ENCODE measurements around the gene CACTIN.
"Not testable (repeated sequence)": the region's sequence is repeated elsewhere in the genome, so short reads cannot be mapped to it uniquely, and the experiment has no call there.

CACTIN gene

DNA sequence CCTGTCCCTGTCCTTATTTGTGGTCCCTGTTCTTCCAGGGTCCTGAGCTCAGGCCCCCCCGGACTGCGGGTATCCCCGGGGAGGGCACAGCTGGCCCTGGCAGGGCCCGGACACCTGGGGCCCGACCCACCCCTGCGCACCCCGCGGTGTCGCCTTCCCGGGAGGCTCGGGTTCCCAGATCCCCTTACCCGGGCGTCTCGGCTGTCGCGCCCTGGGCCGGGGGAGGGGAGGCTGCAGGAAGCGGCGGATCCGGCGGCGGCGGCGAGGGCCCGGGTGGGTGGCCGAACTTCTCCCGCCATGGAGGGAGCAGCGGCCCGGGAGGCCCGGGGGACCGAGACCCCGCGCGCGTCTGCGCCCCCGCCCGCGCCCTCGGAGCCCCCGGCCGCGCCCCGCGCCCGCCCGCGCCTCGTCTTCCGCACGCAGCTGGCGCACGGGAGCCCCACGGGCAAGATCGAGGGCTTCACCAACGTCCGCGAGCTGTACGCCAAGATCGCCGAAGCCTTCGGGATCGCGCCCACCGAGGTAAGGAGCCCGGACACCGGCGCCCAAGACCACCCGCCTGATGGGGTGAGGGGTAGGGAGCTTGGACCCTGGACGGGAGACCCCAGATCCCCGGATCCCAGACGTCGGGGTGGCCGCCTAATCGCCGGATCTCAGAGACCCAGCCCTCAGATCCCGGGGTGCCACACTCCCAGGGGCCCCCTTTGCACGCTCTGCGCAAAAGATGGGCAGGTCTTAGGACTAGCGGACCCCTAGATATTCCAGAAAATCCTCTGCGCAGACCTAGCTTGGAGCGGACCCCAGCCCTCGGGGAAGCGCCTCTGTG lies 41.1 kb downstream of the CACTIN start, which contains the start of gene GIPC3:
Gene GIPC3 (plus strand): TSS at position 178 of the 826 bp plus-strand sequence. CDS start 120 bp downstream, at position 298.
- DNase-seq: no peak

DNA sequence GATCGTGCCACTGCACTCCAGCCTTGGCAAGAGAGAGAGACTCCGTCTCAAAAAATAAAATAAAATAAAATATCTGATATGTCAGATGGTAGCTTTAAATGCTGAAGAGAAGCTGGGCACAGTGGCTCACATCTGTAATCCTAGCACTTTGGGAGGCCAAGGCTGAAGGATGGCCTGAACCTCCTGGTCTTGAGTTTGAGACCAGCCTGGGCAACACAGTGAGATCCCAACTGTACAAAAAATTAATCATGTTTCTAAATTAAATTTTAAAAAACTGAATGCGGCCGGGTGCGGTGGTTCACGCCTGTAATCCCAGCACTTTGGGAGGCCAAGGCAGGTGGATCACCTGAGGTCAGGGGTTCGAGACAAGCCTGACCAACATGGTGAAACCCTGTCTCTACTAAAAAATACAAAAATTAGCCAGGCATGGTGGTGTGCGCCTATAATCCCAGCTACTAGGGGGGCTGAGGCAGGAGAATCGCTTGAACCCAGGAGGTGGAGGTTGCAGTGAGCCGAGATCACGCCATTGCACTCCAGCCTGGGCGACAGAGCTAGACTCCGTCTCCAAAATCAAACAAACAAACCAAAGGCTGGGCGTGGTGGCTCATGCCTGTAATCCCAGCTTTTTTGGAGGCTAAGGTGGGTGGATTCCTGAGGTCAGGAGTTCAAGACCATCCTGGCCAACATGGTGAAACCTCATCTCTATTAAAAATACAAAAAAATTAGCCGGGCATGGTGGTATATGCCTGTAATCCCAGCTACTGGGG lies 42.4 kb downstream of the CACTIN start:
- not testable (repeated sequence) for DNase-seq

DNA sequence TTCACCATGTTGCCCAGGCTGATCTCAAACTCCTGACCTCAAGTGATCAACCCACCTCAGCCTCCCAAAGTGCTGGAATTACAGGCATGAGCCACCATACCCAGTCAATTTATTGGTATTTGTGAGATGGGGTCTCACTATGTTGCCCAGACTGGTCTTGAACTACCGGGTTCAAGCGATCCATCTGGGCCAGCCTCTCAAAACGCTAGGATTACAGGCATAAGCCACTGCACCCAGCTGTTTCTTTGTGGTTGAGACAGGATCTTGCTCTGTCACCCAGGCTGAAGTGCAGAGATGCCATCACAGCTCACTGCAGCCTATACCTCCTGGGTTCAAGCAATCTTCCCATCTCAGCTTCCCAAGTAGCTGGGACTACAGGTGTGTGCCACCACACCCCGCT lies 44.8 kb downstream of the CACTIN start:
- DNase-seq: not testable (repeated sequence)

DNA sequence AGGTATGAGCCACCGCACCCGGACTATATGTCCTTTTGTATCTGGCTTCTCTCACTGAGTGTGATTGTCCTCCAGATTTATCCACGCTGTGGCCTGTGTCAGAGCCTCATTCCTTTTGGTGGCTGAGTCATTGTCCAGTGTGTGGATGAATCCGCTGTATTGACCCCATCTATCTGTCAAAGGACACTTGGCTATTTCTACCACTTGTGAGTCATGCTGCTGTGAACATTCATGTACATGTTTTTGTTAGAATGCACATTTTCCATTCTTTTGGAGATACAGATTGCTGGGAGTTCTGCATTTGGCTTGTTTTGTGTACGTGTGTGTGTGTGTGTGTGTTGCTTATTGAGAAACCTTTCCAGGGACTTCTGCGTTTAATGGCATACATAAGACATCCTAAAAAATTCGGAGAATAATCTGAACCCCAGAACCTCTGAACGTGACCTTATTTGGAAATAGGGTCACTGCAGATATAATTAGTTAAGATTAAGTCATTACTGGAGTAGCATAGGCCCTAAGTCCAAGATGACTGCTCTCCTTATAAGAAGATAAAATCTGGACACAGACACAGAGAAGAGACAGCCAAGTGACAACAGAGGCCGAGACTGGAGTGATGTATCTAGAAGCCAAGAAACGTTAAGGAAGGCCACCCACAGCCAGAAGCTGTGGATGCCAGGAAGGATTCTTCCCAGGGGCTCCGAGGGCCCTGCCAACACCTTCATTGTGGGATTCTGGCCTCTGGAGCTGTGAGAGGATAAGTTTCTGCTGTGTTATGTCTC lies 46.2 kb downstream of the CACTIN start:
- DNase-seq: no peak

- DNase-seq: no peak
Observed at GRCh38 chr19:3578390-3578789, 48.2 kb downstream of the CACTIN start.

- DNase-seq: no peak
Observed at GRCh38 chr19:3577723-3578344, 48.8 kb downstream of the CACTIN start.

DNA sequence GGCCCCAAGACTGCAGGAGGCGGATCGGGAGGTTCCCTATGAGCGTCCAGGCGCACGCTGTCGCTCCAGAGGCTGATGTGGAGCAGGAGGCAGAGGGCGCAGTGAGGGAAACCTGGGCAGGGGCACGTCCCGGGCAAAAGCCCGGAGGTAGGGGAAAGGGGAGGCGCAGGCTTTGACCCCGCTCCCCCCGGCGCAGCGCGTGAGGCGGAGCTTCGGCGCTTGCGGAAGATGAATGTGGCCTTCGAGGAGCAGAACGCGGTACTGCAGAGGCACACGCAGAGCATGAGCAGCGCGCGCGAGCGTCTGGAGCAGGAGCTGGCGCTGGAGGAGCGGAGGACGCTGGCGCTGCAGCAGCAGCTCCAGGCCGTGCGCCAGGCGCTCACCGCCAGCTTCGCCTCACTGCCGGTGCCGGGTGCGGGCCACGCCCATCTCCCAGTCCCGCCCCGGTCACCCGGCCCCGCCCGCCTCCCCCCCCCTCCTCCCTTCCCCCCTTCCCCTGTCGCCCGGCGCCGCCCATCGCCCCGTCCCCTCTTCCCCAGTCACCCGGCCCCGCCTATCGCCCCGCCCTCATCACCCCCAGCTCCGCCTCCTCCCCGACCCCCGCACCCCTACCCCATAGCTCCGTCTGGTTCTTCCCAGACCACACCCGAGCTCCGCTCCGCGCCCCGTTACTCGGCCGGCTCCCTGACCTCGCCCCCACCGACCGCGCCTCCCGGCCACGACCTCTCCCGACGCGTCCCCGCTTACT lies 49.7 kb downstream of the CACTIN start:
- DNase-seq: no peak

DNA sequence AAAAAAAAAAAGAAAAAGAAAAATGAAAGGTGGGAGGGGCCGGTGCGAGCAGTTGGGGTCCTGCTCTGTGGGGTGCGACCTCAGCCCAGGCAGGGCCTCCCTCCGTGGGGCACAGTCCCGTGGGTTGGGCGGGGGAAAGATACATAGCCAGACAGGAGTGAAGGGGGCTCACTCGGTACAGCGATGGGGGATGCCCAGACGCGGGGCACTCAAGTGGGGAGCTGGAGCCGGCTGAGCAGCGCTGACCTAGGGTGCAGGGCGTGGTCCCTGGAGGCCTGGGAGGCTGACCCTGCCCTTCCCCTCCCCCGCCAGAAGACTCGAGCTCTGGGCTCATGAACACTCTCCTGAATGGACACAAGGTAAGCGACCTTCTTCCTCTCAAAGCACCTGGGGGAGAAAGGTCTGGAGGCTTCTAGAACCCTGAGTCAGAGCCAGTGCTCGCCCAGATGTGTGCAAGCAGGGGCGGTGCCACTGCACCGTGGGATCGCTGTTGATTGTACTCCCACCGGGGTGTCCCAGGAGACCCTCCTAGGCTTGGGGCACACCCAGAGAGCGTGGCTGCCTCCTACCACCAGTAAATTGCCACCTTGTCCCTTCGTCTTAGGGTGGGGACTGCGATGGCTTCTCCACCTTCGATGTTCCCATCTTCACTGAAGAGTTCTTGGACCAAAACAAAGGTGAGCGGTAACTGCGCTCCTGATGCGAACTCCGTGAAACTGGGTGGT lies 50.5 kb downstream of the CACTIN start:
- DNase-seq: no peak

DNA sequence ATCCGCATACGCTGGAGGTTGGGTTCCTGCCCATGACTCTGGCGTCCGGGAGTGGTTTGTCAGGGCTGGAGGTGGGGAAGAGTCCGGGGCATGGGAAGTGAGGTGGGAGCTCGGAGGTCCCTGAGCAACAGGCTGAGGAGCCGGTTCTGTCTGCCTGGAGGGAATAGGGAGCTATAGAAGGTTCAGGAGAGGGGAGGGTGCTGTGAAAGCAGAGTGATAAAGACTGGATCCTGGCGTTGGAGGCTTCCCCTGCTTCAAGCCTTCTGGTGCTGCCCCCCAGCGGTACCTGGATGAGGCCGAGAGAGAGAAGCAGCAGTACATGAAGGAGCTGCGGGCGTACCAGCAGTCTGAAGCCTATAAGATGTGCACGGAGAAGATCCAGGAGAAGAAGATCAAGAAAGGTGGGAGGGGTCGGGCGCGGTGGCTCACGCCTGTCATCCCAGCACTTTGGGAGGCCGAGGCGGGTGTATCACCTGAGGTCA lies 51.3 kb downstream of the CACTIN start:
- DNase-seq: no peak

DNA sequence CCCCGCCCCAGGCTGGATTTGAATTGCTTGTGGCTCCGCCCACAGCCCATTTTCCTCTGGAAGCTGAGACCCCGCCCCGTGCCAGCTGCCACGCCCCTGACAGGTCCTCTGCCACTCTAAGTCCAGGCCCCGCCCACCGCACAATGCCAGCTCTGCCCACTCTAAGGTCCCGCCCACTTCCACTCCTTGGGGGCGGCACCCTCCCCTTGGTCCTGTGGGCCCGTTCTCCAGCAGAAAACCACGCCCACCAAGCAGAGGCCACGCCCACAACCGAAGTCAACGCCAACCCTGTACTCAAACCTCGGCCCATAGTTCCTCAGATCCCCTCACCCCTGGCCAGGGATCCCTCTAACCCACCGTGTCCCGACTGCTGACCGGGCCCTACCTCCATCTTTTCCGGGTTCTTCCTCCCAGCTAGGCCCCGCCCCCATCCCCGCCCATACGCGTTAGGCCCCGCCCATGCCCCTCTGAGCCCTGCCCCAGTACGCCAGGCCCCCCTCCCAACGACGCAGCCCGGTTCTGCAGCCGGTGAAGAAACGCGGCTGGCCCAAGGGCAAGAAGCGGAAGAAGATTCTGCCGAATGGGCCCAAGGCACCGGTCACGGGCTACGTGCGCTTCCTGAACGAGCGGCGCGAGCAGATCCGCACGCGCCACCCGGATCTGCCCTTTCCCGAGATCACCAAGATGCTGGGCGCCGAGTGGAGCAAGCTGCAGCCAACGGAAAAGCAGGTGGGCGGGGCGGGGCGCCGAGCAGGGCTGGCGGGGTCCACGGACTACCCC lies 52.5 kb downstream of the CACTIN start:
- DNase-seq: peak; percentile 57

DNA sequence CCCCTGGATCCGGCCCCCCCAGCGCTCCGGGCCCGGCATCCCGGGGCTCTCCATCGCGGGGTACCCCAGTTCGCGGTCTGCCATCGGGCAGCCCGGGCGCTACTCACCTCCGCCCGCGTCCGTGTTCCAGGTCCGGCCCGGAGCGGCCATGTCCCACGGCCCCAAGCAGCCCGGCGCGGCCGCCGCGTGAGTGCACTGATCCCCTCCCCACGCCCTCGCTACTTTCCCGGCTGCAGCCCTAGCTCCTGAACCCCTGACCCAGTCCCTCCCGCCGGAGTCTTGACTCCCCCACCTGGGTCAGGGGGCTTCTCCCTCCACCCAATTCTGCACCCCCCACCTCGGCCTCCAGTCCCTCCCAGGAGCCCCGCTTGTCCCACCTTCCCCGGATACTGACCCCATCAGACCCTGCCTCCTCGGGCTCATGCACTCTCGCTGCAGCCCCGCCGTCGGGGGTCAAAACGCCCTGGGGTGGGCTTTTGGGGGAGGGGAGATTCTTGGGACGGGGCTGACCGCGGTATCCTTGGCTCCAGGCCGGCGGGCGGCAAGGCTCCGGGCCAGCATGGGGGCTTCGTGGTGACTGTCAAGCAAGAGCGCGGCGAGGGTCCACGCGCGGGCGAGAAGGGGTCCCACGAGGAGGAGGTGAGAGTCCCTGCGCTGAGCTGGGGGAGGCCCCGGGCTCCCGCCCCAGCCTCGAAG lies 53.3 kb downstream of the CACTIN start:
- DNase-seq: no peak

- DNase-seq: no peak
Observed at GRCh38 chr19:3572855-3573161, 53.8 kb downstream of the CACTIN start, which contains the start of gene HMG20B. Gene HMG20B (plus strand): TSS chr19:3572944. CDS start chr19:3573310, 366 bp downstream.

GRCh38 chr19:3572132-3572854 lies 54.3 kb downstream of the CACTIN start:
- DNase-seq: peak; percentile 87

DNA sequence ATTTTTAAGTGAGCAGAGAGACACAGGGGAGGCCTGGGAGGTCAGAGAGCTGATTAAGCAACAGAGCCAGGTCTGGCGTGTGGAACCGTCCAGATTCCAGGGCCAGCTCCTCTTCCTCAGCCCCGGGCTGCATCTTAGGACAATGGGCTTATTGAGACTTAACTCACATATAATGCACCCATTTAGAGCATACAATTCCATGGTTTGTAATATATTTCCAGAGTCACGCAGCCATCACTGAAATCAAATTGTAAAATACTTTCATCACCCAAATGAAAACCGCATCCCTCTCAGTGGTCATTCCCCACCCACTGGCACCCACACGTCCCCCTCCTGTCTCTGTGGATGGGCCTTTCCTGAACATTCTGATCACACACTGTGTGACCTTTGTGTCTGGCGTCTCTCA lies 56.0 kb downstream of the CACTIN start:
- no peak for DNase-seq

DNA sequence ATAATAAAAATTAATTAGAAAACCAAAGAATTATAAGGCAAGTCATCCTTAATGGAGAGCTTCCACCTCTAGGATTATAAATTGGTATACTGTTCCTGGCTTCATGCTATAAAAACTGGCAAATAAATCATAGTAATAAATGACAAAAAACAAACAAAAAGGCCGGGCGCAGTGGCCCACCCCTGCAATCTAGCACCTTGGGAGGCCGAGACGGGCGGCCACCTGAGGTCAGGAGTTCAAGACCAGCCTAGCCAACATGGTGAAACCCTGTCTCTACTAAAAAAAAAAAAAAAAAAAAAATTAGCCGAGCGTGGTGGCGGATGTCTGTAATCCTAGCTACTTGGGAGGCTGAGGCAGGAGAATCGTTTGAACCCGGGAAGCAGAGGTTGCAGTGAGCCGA lies 56.5 kb downstream of the CACTIN start:
- not testable (repeated sequence) for DNase-seq

DNA sequence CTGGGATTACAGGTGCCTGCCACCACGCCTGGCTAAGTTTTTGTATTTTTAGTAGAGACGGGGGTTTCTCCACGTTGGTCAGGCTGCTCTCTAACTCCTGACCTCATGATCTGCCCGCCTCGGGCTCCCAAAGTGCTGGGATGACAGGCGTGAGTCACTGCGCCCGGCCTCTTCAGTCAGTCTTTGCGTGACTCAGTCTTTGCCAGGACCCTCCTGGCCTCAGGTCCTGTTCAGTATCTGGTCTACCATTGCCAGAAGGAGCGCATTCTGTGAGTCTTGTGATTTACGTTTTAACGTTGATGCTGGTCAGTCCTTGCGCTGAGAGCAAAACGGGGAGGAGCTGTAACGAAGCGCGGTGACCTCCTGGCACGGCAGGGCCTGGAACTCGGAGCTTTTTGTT lies 61.5 kb downstream of the CACTIN start:
- DNase-seq: no peak

- DNase-seq: no peak
Observed at GRCh38 chr19:3563709-3564524, 62.7 kb downstream of the CACTIN start.
